Keratinocyte (primary cell): ENCODE measurements around the gene TBC1D5. TPM values are rescaled to one million over a fixed set of nuclear protein-coding genes. Genes with fewer than 3 reads are reported as not detected.

Experiments used
- DNase-seq: peaks from one replicate; pipeline ENCODE4 v3.0.0-alpha.2; 2011; ENCODE audit warnings: low read depth, missing footprints, low spot score
- FAIRE-seq: peaks from 2 replicates; lab custom pipeline; 2011; peaks lifted over from hg19 to GRCh38; lab: Jason Lieb, UNC
- H2AFZ ChIP-seq: 2 replicates; pipeline ENCODE4 v1.6.0; 2012; ENCODE audit warnings: low read length, control low read depth, inconsistent platforms; ENCODE audit not compliant: control insufficient read depth
- H3K27ac ChIP-seq: 2 replicates; pipeline ENCODE4 v1.5.1; 2011; ENCODE audit warnings: low read length; ENCODE audit not compliant: control insufficient read depth, insufficient read depth
- H3K27me3 ChIP-seq: 3 replicates; pipeline ENCODE4 v1.6.0; 2011; ENCODE audit warnings: low read length; ENCODE audit not compliant: control insufficient read depth, insufficient read depth; ENCODE audit errors: extremely low read depth
- H3K36me3 ChIP-seq, 2 experiments: 2 replicates in 1 of 2; 3 replicates in 1 of 2; pipeline ENCODE4 v1.5.1; 2011; ENCODE audit warnings: low read length in 2 of 2, mild to moderate bottlenecking in 1 of 2; ENCODE audit not compliant: control insufficient read depth in 2 of 2, insufficient read depth in 2 of 2; ENCODE audit errors: extremely low read depth in 1 of 2
- H3K4me1 ChIP-seq: 3 replicates; pipeline ENCODE4 v1.5.1; 2011; ENCODE audit warnings: low read length; ENCODE audit not compliant: control insufficient read depth, insufficient read depth; ENCODE audit errors: extremely low read depth
- H3K4me2 ChIP-seq: 3 replicates; pipeline ENCODE4 v1.6.0; 2011; ENCODE audit warnings: low read depth, low read length; ENCODE audit not compliant: control insufficient read depth, insufficient read depth; ENCODE audit errors: extremely low read depth
- H3K4me3 ChIP-seq, 3 experiments: fragments of 200-600 bp in 1 of 3; sonication (generic) in 1 of 3; 2 replicates in 2 of 3; 3 replicates in 1 of 3; pipeline ENCODE4 v1.5.1; 2011 to 2016; ENCODE audit warnings: low read length in 3 of 3, mild to moderate bottlenecking in 3 of 3, control low read depth in 2 of 3, inconsistent platforms in 1 of 3, low read depth in 1 of 3, mixed read lengths in 1 of 3, mixed run types in 1 of 3, moderate library complexity in 1 of 3; ENCODE audit not compliant: control insufficient read depth in 2 of 3, insufficient read depth in 2 of 3; ENCODE audit errors: extremely low read depth in 1 of 3
- H3K79me2 ChIP-seq: 2 replicates; pipeline ENCODE4 v1.6.0; 2012; ENCODE audit warnings: low read length; ENCODE audit not compliant: control insufficient read depth, insufficient read depth
- H3K9ac ChIP-seq: 3 replicates; pipeline ENCODE4 v1.6.0; 2011; ENCODE audit warnings: low read length; ENCODE audit not compliant: control insufficient read depth, insufficient read depth; ENCODE audit errors: extremely low read depth
- H3K9me1 ChIP-seq: 3 replicates; pipeline ENCODE4 v1.6.0; 2011; ENCODE audit warnings: low read length; ENCODE audit not compliant: control insufficient read depth, insufficient read depth; ENCODE audit errors: extremely low read depth
- H3K9me3 ChIP-seq: 2 replicates; pipeline ENCODE4 v1.5.1; 2012; ENCODE audit warnings: low read depth, low read length; ENCODE audit not compliant: control insufficient read depth
- H4K20me1 ChIP-seq: 3 replicates; pipeline ENCODE4 v1.6.0; 2011; ENCODE audit warnings: low read length; ENCODE audit not compliant: control insufficient read depth, insufficient read depth; ENCODE audit errors: extremely low read depth
- CTCF ChIP-seq, 3 experiments: IDR thresholded peaks in 1 of 3; conservative IDR thresholded peaks in 1 of 3; optimal IDR thresholded peaks in 1 of 3; 2 replicates in 2 of 3; 3 replicates in 1 of 3; pipeline versions ENCODE3 to v1.5.1; 2011; ENCODE audit warnings: low read length in 3 of 3, mild to moderate bottlenecking in 3 of 3, moderate library complexity in 2 of 3, control low read depth in 1 of 3, inconsistent platforms in 1 of 3; ENCODE audit not compliant: insufficient read depth in 2 of 3; ENCODE audit errors: extremely low read depth in 1 of 3
- EZH2 ChIP-seq: IDR thresholded peaks from one replicate; pipeline ENCODE4 v1.6.1; 2012; ENCODE audit warnings: inconsistent platforms, mild to moderate bottlenecking, low read length, moderate library complexity
- dilution Hi-C: fragments of 300-500 bp; cut with MboI; formaldehyde crosslinking; loops from one replicate; pipeline ENCODE4 v1.7.0; 2020; ENCODE audit warnings: low sequenced_read_pairs; ENCODE audit not compliant: extremely low pct_ligation_motif_present
- polyA plus RNA-seq, 5 experiments: library from polyadenylated mRNA; depleted of rRNA in 3 of 5; stranded (reverse) in 3 of 5; stranded (forward) in 1 of 5; unstranded in 1 of 5; fragments of >200 nt; gene quantifications; 1 replicate in 1 of 5; 2 replicates in 3 of 5; 3 replicates in 1 of 5; pipeline versions ENCODE4 v1.2.1 to v1.2.3, GENCODE V29; 2011 to 2012; ENCODE audit warnings: missing spikeins in 2 of 5, low read depth in 1 of 5, low replicate concordance in 1 of 5

The TBC1D5 gene
- polyA plus RNA-seq, 1 donor (not counting 4 experiments of a cell fraction or from before 2014, with no cell fraction given), result 25.8 TPM

DNA sequence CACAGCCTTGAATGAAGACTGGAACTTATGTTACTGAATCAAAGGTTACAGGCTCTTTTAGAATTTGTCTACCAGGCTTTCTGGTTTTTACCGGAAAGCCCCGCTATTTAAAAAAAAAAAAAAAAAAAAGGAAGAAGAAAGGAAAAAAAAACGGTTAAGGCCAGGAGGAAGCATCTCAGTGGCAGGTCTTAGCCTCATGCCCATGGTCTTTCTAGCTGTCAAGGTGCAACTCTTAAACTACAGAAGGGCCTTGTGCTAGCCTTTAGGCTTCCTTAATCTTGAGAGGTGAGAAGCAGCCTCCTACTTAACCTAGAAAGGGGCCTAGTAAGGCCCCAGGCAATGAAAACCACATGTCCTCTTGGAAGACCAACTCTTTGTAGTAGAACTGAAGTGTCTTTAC is 77.5 kb downstream of the TBC1D5 start:
- DNase-seq (no peak), FAIRE-seq (no peak)
- no peak for TF ChIP-seq CTCF (optimal IDR thresholded peaks at IDR 0.05 in 1 of 3, IDR thresholded peaks at IDR 0.05 in 1 of 3, conservative IDR thresholded peaks at IDR 0.05 in 1 of 3; ENCODE audit: extremely low read depth in 1 of 3, insufficient read depth in 2 of 3, low read length in 3 of 3)
- TF ChIP-seq EZH2, result no peak
- Histone ChIP-seq H3K4me1 (no peaks in the 10 kb centered on the region), H2AFZ (no peak overlapping the region), H4K20me1 (no peaks in the 10 kb centered on the region), H3K79me2 (no peaks in the 10 kb centered on the region), H3K4me3 (no peak overlapping the region), H3K9me1 (no peaks in the 10 kb centered on the region), H3K9me3 (no peaks in the 10 kb centered on the region), H3K36me3 (no peaks in the 10 kb centered on the region), H3K4me2 (no peak overlapping the region), H3K27ac (no peak overlapping the region), H3K27me3 (no peaks in the 10 kb centered on the region), H3K9ac (no peak overlapping the region)
- dilution Hi-C loops, result no loop called here

- no peaks in the 10 kb centered on the region for H3K9me3 ChIP-seq
- FAIRE-seq, result no peak
- H3K36me3 ChIP-seq, result no peaks in the 10 kb centered on the region
- H4K20me1 ChIP-seq, result no peaks in the 10 kb centered on the region
- no peaks in the 10 kb centered on the region for H3K4me1 ChIP-seq
- H3K9ac ChIP-seq, result no peak overlapping the region
- H3K4me3 ChIP-seq, result no peak overlapping the region
- H2AFZ ChIP-seq, result no peak overlapping the region
- TF ChIP-seq CTCF (optimal IDR thresholded peaks at IDR 0.05 in 1 of 3, IDR thresholded peaks at IDR 0.05 in 1 of 3, conservative IDR thresholded peaks at IDR 0.05 in 1 of 3; ENCODE audit: extremely low read depth in 1 of 3, insufficient read depth in 2 of 3, low read length in 3 of 3) (no peak), EZH2 (no peak)
- no peak overlapping the region for H3K4me2 ChIP-seq
- H3K27me3 ChIP-seq, result no peaks in the 10 kb centered on the region
- no peaks in the 10 kb centered on the region for H3K9me1 ChIP-seq
- H3K79me2 ChIP-seq, result no peaks in the 10 kb centered on the region
- DNase-seq, result no peak
- no peak overlapping the region for H3K27ac ChIP-seq
- dilution Hi-C loops, result no loop called here
These were observed 86.2 kb downstream of the TBC1D5 start for GRCh38 chr3:17656264-17656663.
